AML-193 (cell line): Measurements from ENCODE around the gene GALNT11.
A peak's percentile ranks its signal among the peaks of the same experiment; 100 is the strongest.

Experiments
- DNase-seq, 2 experiments: peaks; one replicate each; lab custom pipeline; 2025; lab: John Stamatoyannopoulos, UW

Gene GALNT11

GRCh38 chr7:152120210-152120609 is 94.7 kb downstream of the GALNT11 start:
- no peak for DNase-seq

- no peak for DNase-seq
These were observed 95.3 kb downstream of the GALNT11 start for GRCh38 chr7:152120776-152121175.

- no peak for DNase-seq
These were observed 96.0 kb downstream of the GALNT11 start for GRCh38 chr7:152121432-152121831.

- DNase-seq = no peak
These were observed 97.1 kb downstream of the GALNT11 start for GRCh38 chr7:152122540-152122939.

- DNase-seq = no peak
These were observed 101.3 kb downstream of the GALNT11 start for GRCh38 chr7:152126741-152127140.

GRCh38 chr7:152127229-152127628 is 101.8 kb downstream of the GALNT11 start:
- DNase-seq = no peak

GRCh38 chr7:152128252-152128651 is 102.8 kb downstream of the GALNT11 start:
- DNase-seq = no peak

GRCh38 chr7:152128741-152129461 is 103.4 kb downstream of the GALNT11 start:
- no peak for DNase-seq

- no peak for DNase-seq
These were observed 104.2 kb downstream of the GALNT11 start for GRCh38 chr7:152129682-152130081.

- no peak for DNase-seq
These were observed 105.5 kb downstream of the GALNT11 start for GRCh38 chr7:152130658-152131590.

GRCh38 chr7:152131981-152132494 is 106.6 kb downstream of the GALNT11 start:
- DNase-seq = no peak

GRCh38 chr7:152132812-152133211 is 107.3 kb downstream of the GALNT11 start:
- no peak for DNase-seq

- DNase-seq = no peak
These were observed 108.3 kb downstream of the GALNT11 start for GRCh38 chr7:152133804-152134203.

- DNase-seq = no peak
These were observed 111.2 kb downstream of the GALNT11 start for GRCh38 chr7:152136686-152137085.

GRCh38 chr7:152137476-152138025 is 112.1 kb downstream of the GALNT11 start:
- no peak for DNase-seq

GRCh38 chr7:152140067-152140466 is 114.6 kb downstream of the GALNT11 start:
- no peak for DNase-seq

- no peak for DNase-seq
These were observed 115.1 kb downstream of the GALNT11 start for GRCh38 chr7:152140560-152140959.

- DNase-seq = no peak
These were observed 117.6 kb downstream of the GALNT11 start for GRCh38 chr7:152142976-152143595.

- DNase-seq = no peak
These were observed 119.2 kb downstream of the GALNT11 start for GRCh38 chr7:152144557-152145245.

GRCh38 chr7:152145853-152146466 is 120.5 kb downstream of the GALNT11 start:
- DNase-seq = peak; percentile 22 to 24

GRCh38 chr7:152148706-152149105 is 123.2 kb downstream of the GALNT11 start:
- no peak for DNase-seq
